Activated CD8-positive, alpha-beta memory T cell treated with anti-CD3 and anti-CD28 coated beads for 4 hours (primary cell): ENCODE measurements around the gene RPS23.

ENCODE experiments used
- DNase-seq, 2 donors: peaks; one replicate each; pipeline ENCODE4 v3.0.0-alpha.2; 2020; ENCODE audit warnings: low read depth in 2 of 2

The RPS23 gene

GRCh38 chr5:82277987-82278710 is at the start of gene RPS23:
Gene RPS23, minus strand, starts transcription at chr5:82278354. Its CDS starts 31 bp downstream, at chr5:82278323.
- DNase-seq: peak; percentile 74 to 80

GRCh38 chr5:82327941-82328340 is 49.8 kb upstream of the RPS23 start:
- DNase-seq: no peak

GRCh38 chr5:82325996-82326395 is 47.8 kb upstream of the RPS23 start:
- DNase-seq: no peak

DNA sequence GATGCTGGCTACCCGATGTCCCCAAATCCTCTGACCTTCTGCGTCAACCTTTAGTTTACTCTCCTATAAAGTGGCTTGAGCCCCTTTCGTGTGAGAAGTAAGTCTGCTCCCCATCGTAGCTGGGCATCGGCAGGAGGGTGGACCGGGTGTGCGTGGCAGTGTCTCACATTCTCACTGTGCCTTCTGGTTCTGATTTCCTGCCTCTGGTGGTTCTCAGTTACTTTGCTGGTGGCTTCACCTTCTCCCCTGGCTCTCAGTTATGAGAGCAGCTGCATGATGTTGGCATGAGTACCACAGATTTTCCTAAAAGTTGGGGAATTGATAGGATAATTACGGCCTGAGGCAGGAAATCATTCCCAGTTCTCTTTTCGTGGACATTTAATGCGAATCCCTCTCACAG is 47.0 kb upstream of the RPS23 start:
- no peak for DNase-seq

DNA sequence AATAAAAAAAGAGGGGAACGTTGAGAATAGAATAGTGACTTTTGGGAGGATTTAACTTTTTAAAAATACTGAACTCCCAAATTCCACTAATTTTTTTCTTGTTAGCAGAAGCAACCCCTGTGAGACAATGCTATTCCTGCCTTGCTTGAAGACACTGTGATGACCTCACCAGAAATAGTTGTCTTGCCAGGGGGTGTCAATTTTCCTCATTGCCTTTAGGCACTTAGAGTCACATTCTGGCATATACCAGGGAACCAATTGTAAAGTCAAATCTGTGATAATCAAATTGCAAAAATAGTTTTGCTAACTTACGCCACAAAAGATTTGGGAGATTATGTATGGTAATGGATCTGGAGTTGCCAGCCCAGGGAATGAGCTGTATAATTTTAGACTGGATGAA is 42.8 kb upstream of the RPS23 start:
- no peak for DNase-seq

DNA sequence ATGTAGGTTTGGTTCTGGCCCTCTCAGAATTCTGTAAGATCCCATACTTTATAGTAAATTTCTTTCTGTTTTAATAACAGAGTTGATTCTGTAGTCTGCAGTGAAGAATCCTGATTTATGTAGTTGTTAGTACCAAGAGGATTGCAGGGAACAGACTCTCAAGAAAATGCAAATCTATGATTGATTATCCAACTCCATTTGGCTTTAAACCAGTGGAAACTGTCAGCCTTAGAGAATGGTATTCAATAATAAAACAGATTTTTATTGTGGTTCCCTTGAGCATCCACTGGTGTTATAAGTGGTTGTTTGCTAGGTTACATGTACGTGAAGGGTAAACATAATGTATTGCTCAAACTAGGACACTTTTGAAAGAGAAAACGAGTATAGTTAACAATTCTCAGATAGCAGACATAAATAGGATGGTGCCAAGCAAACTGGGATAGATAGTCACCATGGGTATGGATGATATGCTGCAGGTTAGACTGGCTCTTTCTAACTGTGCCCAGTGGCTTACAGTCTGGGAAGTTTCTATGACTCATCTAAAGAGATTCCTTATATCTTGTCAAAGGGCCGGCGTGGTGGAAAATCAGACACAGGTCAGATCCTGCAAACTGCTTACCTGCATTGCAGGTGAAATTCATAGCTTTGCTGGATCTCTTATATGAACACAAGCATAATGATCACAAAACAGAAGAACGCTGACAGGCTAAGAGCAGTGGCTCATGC is 41.7 kb upstream of the RPS23 start:
- DNase-seq: no peak

GRCh38 chr5:82319192-82319591 is 41.0 kb upstream of the RPS23 start:
- DNase-seq: no peak

- DNase-seq: no peak
Measured at GRCh38 chr5:82314964-82315758, 37.0 kb upstream of the RPS23 start.

- DNase-seq: no peak
Measured at GRCh38 chr5:82313016-82313415, 34.9 kb upstream of the RPS23 start.

- no peak for DNase-seq
Measured at GRCh38 chr5:82312373-82312856, 34.3 kb upstream of the RPS23 start.

DNA sequence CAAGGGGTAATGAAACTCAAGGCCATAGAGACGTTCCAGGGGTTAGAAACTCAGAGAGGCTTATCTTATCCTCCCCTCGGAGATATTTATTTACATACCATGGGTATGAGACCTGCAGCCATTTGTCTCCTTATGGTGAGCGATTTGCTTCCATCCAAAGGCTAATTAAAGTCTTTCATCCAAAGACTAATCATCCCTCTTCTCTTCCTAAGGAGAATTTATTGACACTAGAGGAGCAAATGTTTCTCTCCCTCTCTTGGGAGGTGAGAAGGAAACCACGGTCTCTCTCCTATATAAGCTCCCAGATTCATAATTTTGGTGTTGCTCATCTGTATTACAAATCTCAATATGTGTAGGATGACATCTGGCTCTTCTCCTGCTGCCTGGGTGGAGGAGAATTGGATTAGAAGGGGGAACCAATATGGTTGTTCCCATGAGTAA is 31.0 kb upstream of the RPS23 start:
- no peak for DNase-seq

DNA sequence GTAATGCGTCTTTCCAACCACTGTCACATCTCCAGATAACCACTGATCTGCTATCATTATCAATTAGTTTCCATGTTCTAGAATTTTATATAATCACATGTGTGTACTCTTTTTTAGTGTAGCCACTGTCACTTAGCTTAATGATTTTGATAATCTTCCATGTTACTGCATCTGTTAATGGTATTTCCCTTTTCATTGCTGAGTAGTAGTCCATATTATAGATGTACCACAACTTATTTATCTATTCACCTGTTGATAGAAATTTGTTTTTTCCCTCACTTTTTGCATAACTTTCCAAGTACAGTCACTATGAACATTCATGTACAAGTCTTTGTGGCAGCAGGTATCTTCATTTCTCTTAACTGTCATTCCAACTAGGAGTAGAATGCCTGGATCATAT is 30.3 kb upstream of the RPS23 start:
- DNase-seq: no peak

- DNase-seq: no peak
Measured at GRCh38 chr5:82307451-82307850, 29.3 kb upstream of the RPS23 start.

GRCh38 chr5:82306151-82306550 is 28.0 kb upstream of the RPS23 start:
- DNase-seq: no peak

DNA sequence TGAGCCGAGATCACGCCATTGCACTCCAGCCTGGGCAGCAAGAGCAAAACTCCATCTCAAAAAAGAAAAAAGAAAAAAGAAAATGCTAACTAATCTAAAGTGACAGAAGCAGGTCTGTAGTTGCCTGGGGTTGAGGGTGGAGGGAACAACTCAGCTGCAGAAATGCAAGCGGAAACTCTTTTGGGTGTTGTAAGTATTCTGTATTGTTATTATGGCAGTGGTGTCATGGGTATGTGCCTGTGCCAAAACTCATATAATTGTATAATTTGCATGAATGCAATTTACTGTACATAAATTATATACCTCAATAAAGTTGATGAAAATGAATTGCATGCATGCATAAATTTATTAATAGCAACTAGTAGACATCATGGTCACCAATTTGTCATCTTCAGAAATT is 23.0 kb upstream of the RPS23 start:
- no peak for DNase-seq

DNA sequence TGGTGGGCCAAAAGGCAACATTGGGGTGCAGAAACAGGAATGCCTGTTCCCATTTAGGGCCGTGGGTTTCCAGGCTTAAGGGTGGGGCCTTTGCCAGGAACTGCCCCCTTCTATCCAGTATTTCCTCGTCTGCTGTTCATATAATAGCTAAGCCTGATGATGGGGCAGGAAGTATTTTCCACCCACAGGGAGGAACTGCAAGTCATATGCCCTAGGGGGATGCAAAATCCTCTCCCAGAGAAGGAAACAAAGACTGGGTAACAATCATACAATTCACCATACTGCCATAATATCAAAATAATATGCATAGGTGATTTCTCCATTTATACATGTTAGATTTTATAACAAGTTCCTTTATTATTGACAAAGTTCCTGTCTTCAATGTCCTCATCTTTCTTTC is 20.5 kb upstream of the RPS23 start:
- no peak for DNase-seq

DNA sequence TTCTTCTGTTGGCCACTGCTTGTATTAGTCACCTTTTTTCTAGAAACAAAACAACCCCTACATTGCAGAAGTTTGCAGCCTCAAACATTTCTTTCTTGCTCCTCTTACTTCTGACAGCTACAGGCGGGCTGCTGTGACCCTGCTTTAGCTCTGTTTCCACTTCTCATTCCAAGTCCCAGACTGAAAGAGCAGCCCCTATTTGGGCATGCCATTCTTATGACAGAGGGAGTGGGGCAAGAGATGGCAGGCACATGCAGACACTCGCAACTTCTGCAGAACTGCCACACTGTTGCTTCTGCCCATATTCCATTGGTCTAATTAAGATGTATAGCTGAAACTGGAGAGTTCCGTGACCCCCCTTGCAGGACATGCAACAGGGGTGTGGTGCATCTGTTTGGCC is 19.6 kb upstream of the RPS23 start:
- no peak for DNase-seq

DNA sequence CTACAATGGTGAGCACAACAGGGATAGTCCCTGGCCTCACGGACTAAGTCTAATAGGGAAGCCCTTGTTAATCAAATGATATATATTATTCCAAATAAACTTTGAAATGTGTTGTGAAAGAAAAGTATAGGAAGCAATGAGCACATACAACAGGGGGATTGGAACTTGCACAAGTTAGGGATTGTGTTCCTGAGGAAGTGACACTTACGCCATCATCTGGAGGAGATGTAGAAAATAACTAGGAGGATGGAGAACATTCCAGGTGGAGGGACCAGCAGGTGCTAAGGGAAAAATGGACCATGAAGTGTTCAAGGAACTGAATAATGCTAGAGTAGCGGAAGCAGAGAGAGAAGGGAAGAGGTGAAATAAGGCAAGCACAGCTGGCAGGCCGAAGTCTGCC is 18.8 kb upstream of the RPS23 start:
- DNase-seq: no peak

DNA sequence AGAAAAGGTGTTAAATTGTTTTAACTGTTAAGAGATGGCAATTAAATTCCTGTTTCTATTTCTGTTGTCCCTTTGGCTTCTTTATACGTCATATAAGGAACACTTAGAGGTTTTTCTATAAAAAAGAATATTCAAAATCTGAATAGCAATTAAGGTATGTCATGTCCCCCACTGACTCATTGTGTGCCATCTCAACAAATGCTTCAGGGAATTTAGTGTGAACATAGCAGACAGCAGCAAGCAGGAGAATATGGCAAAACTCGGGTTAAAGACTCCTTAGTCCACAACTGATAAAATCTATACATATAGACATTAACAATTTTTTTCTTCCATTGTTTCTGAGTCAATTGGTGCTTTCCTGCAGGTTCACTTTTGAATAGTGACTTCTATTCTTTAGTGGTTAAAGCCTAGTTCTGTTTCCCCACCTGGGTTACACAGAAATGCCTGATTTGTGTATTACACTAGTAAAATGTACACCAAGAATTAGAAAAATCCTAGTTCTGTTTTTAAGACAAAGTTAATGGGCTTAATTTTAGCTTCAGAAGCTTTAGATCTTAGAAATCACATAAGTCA is 17.9 kb upstream of the RPS23 start:
- DNase-seq: no peak

DNA sequence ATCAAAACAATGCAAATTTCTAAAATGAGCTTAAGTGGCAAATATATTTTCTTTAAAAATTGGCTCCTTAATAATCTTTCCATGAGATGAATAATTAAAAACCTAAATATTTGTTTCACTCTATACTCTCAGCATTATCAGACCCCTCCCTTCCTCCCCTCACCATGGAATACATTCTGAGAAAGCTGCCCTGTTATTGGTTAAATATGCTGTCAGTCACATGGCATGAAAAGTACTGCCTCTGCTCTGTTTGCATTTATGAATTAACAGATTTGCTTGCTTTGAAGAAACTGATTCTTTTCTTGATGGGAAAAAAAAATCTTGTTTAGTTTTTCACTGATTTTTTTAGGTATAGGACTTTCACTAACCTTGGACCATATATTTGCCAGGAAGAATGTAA is 17.0 kb upstream of the RPS23 start:
- no peak for DNase-seq

DNA sequence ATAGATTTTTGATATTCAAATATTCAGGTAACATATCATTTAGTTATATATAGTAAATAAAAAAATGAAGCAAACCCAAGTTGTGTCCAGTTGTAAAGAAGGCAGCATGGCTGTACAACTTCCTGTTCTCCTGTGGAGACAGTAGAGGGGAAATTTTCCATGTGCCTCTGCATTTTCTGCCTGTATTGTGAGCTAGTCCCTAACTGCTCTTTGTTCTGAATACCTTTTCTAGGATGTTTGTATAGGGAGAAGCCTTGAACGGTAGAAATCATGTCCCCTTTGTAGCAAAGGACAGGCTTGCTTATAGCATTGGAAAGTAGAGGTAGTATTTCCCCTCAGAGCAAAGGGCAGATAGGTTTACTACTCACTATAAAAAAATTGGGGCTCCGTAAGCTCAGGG is 13.3 kb upstream of the RPS23 start:
- DNase-seq: no peak

GRCh38 chr5:82290908-82291307 is 12.8 kb upstream of the RPS23 start:
- DNase-seq: no peak
